Stimulated activated CD4-positive, alpha-beta T cell treated with anti-CD3 and anti-CD28 coated beads, Interleukin-1b, Interleukin-23, amount 100 ng/mL, for 4 hours (primary cell): ENCODE measurements around the gene EXOSC5.
"Not testable (repeated sequence)": the region's sequence is repeated elsewhere in the genome, so short reads cannot be mapped to it uniquely, and the experiment has no call there.

Source experiments
- DNase-seq, 2 donors: peaks; one replicate each; pipeline ENCODE4 v3.0.0-alpha.2; 2020; ENCODE audit warnings: low read depth in 2 of 2

The EXOSC5 gene

GRCh38 chr19:41426952-41427646, 29.9 kb upstream of the EXOSC5 start, which contains the start of gene B3GNT8:
B3GNT8 (minus strand) TSS chr19:41427374; CDS start chr19:41426778, 596 bp downstream.
- peak; percentile 9 to 30 for DNase-seq

- no peak for DNase-seq
Measured at GRCh38 chr19:41426116-41426841, 29.1 kb upstream of the EXOSC5 start.

- no peak for DNase-seq
Measured at GRCh38 chr19:41425174-41426115, 28.3 kb upstream of the EXOSC5 start.

- no peak for DNase-seq
Measured at GRCh38 chr19:41424335-41425173, 27.4 kb upstream of the EXOSC5 start.

GRCh38 chr19:41422955-41423354, 25.8 kb upstream of the EXOSC5 start:
- no peak for DNase-seq

- DNase-seq: no peak
Measured at GRCh38 chr19:41422456-41422855, 25.3 kb upstream of the EXOSC5 start.

GRCh38 chr19:41421973-41422372, 24.8 kb upstream of the EXOSC5 start:
- DNase-seq: no peak

GRCh38 chr19:41421314-41421713, 24.2 kb upstream of the EXOSC5 start:
- DNase-seq: no peak

- no peak for DNase-seq
Measured at GRCh38 chr19:41420101-41420880, 23.1 kb upstream of the EXOSC5 start.

- DNase-seq: no peak
Measured at GRCh38 chr19:41416194-41416674, 19.1 kb upstream of the EXOSC5 start.

GRCh38 chr19:41415154-41415571, 18.0 kb upstream of the EXOSC5 start:
- DNase-seq: no peak

- no peak for DNase-seq
Measured at GRCh38 chr19:41414461-41414860, 17.3 kb upstream of the EXOSC5 start.

- DNase-seq: no peak
Measured at GRCh38 chr19:41413947-41414346, 16.8 kb upstream of the EXOSC5 start.

- DNase-seq: no peak
Measured at GRCh38 chr19:41412953-41413352, 15.8 kb upstream of the EXOSC5 start.

GRCh38 chr19:41411968-41412265, 14.8 kb upstream of the EXOSC5 start:
- no peak for DNase-seq

GRCh38 chr19:41411100-41411967, 14.2 kb upstream of the EXOSC5 start:
- DNase-seq: no peak

- no peak for DNase-seq
Measured at GRCh38 chr19:41410336-41411054, 13.3 kb upstream of the EXOSC5 start.

- no peak for DNase-seq
Measured at GRCh38 chr19:41409288-41409687, 12.1 kb upstream of the EXOSC5 start.

- DNase-seq: not testable (repeated sequence)
Measured at GRCh38 chr19:41408846-41409245, 11.7 kb upstream of the EXOSC5 start.
